Tibial nerve (tissue), 4 donors: Measurements from ENCODE around the gene ST6GALNAC5.

ENCODE experiments used
- EP300 ChIP-seq, 2 donors: sonication (generic); formaldehyde crosslinking; IDR thresholded peaks; one replicate each; pipeline ENCODE4 v1.6.1; 2017; ENCODE audit warnings: antibody characterized with exemption in 2 of 2, mild to moderate bottlenecking in 1 of 2
- POLR2A ChIP-seq, 2 donors: fragments of 450-650 bp; IDR thresholded peaks; one replicate each; pipeline ENCODE4 v1.6.1; 2017; ENCODE audit warnings: antibody characterized with exemption in 2 of 2, mild to moderate bottlenecking in 2 of 2, moderate library complexity in 2 of 2
- TF ChIP-seq, protein P1 (sequence below), 5 experiments: fragments of 200-600 bp in 3 of 5; fragments of 450-650 bp in 2 of 5; sonication (generic) in 3 of 5; IDR thresholded peaks; one replicate each; pipeline ENCODE4 v1.5.1; 2016 to 2019; ENCODE audit warnings: antibody characterized with exemption in 5 of 5, mild to moderate bottlenecking in 3 of 5, moderate library complexity in 2 of 5

DNA sequence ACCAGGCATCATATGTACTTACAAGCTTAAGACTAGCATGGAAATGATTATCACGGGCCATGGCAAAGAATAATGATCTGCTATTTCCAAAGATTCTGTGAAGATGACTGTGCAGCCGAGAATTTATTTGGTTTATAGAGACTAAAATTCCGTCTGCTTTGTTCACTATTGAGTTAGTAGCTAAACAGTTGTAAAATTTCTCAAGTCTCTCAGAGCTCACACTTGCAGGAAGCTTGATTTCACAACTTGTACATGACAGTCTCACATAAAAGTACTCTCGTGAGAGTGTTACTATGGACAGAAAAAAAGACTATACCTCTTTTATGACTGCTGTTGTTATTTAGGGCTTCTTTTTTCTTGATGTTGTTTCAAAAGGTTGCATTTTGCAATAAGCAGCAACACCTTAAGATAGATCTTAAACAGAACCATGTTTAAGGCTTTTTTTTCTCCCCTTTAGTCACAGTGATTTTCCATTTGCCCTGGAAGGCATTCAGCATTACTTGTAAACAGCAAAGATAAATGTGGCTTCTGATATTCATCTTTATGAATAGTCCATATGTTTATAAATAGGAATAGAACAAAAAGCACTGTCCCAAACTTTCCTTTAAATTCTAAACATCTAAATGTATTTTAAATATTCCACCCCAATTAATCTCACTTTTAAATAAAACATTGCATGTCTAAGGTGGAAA, 24.8 kb downstream of the ST6GALNAC5 start:
- TF ChIP-seq EP300 (IDR thresholded peaks at IDR 0.05) (no peak), POLR2A (IDR thresholded peaks at IDR 0.05) (no peak)
- TF ChIP-seq, protein P1, sequence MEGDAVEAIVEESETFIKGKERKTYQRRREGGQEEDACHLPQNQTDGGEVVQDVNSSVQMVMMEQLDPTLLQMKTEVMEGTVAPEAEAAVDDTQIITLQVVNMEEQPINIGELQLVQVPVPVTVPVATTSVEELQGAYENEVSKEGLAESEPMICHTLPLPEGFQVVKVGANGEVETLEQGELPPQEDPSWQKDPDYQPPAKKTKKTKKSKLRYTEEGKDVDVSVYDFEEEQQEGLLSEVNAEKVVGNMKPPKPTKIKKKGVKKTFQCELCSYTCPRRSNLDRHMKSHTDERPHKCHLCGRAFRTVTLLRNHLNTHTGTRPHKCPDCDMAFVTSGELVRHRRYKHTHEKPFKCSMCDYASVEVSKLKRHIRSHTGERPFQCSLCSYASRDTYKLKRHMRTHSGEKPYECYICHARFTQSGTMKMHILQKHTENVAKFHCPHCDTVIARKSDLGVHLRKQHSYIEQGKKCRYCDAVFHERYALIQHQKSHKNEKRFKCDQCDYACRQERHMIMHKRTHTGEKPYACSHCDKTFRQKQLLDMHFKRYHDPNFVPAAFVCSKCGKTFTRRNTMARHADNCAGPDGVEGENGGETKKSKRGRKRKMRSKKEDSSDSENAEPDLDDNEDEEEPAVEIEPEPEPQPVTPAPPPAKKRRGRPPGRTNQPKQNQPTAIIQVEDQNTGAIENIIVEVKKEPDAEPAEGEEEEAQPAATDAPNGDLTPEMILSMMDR (IDR thresholded peaks at IDR 0.05), result no peak
